ENCODE data around the gene UBC. TPM values are rescaled to one million over a fixed set of nuclear protein-coding genes. Genes with fewer than 3 reads are reported as not detected.
A peak's percentile ranks its signal among the peaks of the same experiment; 100 is the strongest.

UBC gene
- total and polyA plus RNA-seq, 2 donors (not counting 1 experiment from before 2014, with no cell fraction given) = 953 to 4,477 TPM

GRCh38 chr12:124917135-124917840 is 2.8 kb upstream of the UBC start:
- peaks cover 0 to 10% of the 10 kb centered on the region in 2 experiments for H3K36me3 ChIP-seq (replicated peaks in 1 of 2; ENCODE audit: control extremely low read depth in 1 of 2, control insufficient read depth in 1 of 2, extremely low read depth in 1 of 2, insufficient read depth in 2 of 2, low read length in 1 of 2)
- no peaks in the 10 kb centered on the region for H3K27me3 ChIP-seq (replicated peaks in 1 of 4; ENCODE audit: control extremely low read depth in 1 of 4, control insufficient read depth in 3 of 4, insufficient read depth in 4 of 4, low read length in 3 of 4)
- peak overlapping the region; percentile 36 to 73 (median 51) for H3K4me3 ChIP-seq (ENCODE audit: control extremely low read depth in 1 of 5, extremely low read depth in 1 of 5, insufficient read depth in 1 of 5, low read depth in 2 of 5, low read length in 4 of 5)
- ChIA-PET CTCF (interaction anchor here (0.9 to 17.1 kb wide), 5 partner anchors 10 to 28 kb away, joined by 3 to 392 read pairs (median 57); no protein-coding TSS in a partner anchor), POLR2A (interaction anchor here (0.6 to 5.1 kb wide), 7 partner anchors 8 to 377 kb away, joined by 3 to 74 read pairs (median 4); partner anchors contain the start of gene SCARB1)
- peaks cover 22% of the 10 kb centered on the region for H4K20me1 ChIP-seq (ENCODE audit: control insufficient read depth, insufficient read depth, low read length, poor library complexity, severe bottlenecking)
- no peak overlapping the region for H2AFZ ChIP-seq (ENCODE audit: insufficient read depth, low read depth, low read length, poor library complexity, severe bottlenecking)
- H3K4me3 Mint-ChIP-seq = peak overlapping the region; percentile 88
- peaks cover 74 to 80% of the 10 kb centered on the region in 2 donors for H3K4me1 ChIP-seq (ENCODE audit: control insufficient read depth in 2 of 2, insufficient read depth in 2 of 2, low read length in 2 of 2)
- H3K9me3 Mint-ChIP-seq (ENCODE audit: insufficient read depth) = no peaks in the 10 kb centered on the region
- peak overlapping the region; percentile 97 for H3K27ac Mint-ChIP-seq
- H3K27me3 Mint-ChIP-seq = no peaks in the 10 kb centered on the region
- H3K4me2 ChIP-seq (replicated peaks; ENCODE audit: low read depth, low read length, poor library complexity, severe bottlenecking) = peak overlapping the region; percentile 78
- WGBS (ENCODE audit: insufficient coverage) = 2% methylated on average over 7 of the region's 19 CpGs
- DNase-seq (peak; percentile 97), ATAC-seq (ENCODE audit: low read depth) (peak; percentile 59)
- TF ChIP-seq EZH2 (IDR thresholded peaks at IDR 0.05; ENCODE audit: borderline replicate concordance, insufficient read depth, low read depth, low read length, poor library complexity, severe bottlenecking) = no peak
- TF ChIP-seq CTCF (IDR thresholded peaks at IDR 0.05) = no peak
- peak overlapping the region; percentile 93 to 95 for H3K27ac ChIP-seq (ENCODE audit: low read length in 2 of 2)
- intact Hi-C loops (cut with micrococcal nuclease) = loop anchor here (10.0 kb wide), 1 partner anchor 462 kb away; no protein-coding TSS in a partner anchor
- H3K9me3 ChIP-seq (ENCODE audit: control extremely low read depth in 1 of 3, control insufficient read depth in 2 of 3, insufficient read depth in 1 of 3, low read length in 2 of 3) = no peaks in the 10 kb centered on the region
- H3K4me1 Mint-ChIP-seq = peaks cover 88% of the 10 kb centered on the region
- H3K9ac ChIP-seq (ENCODE audit: low read length) = peak overlapping the region; percentile 63
- H3K79me2 ChIP-seq (ENCODE audit: control insufficient read depth, insufficient read depth, low read length) = peaks cover 26% of the 10 kb centered on the region
